Type B pancreatic cell (in vitro differentiated cells): Measurements from ENCODE around the gene TBC1D22A. TPM values are rescaled to one million over a fixed set of nuclear protein-coding genes. Genes with fewer than 3 reads are reported as not detected.

Experiments used
- DNase-seq: peaks from one replicate; pipeline ENCODE4 v3.0.0; 2021; ENCODE audit warnings: mixed read lengths; ENCODE audit not compliant: unreplicated experiment; ENCODE audit errors: extremely low spot score
- H3K27ac Mint-ChIP-seq: 2 replicates; pipeline ENCODE4 v1.8.0; 2021; ENCODE audit warnings: mild to moderate bottlenecking, mixed read lengths
- H3K27me3 Mint-ChIP-seq: 2 replicates; pipeline ENCODE4 v1.8.0; 2021; ENCODE audit warnings: mixed read lengths
- H3K36me3 Mint-ChIP-seq: 2 replicates; pipeline ENCODE4 v1.8.0; 2021; ENCODE audit warnings: mixed read lengths
- H3K4me1 Mint-ChIP-seq: one replicate; pipeline ENCODE4 v1.8.0; 2021; ENCODE audit warnings: mixed read lengths; ENCODE audit not compliant: unreplicated experiment
- H3K4me3 Mint-ChIP-seq: 2 replicates; pipeline ENCODE4 v1.8.0; 2021; ENCODE audit warnings: mild to moderate bottlenecking, mixed read lengths
- H3K9me3 Mint-ChIP-seq: 2 replicates; pipeline ENCODE4 v1.8.0; 2021; ENCODE audit warnings: mixed read lengths
- total RNA-seq: library from RNA; stranded (reverse); gene quantifications from 2 replicates; pipeline ENCODE4 v1.2.1, GENCODE V29; 2021; ENCODE audit warnings: low replicate concordance
- TF ChIP-seq, protein P1 (sequence below): fragments of 200-600 bp; sonication (generic); conservative IDR thresholded peaks from 2 replicates; pipeline ENCODE4 v1.5.0; 2021; ENCODE audit warnings: antibody characterized with exemption, mild to moderate bottlenecking

TBC1D22A gene
- total RNA-seq, 1 donor from 2014 or later, result 16.2 TPM

- H3K4me3 Mint-ChIP-seq, result no peak overlapping the region
- TF ChIP-seq, protein P1, sequence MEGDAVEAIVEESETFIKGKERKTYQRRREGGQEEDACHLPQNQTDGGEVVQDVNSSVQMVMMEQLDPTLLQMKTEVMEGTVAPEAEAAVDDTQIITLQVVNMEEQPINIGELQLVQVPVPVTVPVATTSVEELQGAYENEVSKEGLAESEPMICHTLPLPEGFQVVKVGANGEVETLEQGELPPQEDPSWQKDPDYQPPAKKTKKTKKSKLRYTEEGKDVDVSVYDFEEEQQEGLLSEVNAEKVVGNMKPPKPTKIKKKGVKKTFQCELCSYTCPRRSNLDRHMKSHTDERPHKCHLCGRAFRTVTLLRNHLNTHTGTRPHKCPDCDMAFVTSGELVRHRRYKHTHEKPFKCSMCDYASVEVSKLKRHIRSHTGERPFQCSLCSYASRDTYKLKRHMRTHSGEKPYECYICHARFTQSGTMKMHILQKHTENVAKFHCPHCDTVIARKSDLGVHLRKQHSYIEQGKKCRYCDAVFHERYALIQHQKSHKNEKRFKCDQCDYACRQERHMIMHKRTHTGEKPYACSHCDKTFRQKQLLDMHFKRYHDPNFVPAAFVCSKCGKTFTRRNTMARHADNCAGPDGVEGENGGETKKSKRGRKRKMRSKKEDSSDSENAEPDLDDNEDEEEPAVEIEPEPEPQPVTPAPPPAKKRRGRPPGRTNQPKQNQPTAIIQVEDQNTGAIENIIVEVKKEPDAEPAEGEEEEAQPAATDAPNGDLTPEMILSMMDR, result no peak
- no peak for DNase-seq
- peaks cover 4% of the 10 kb centered on the region for H3K4me1 Mint-ChIP-seq
- H3K27ac Mint-ChIP-seq, result no peak overlapping the region
- H3K27me3 Mint-ChIP-seq, result peaks cover 7% of the 10 kb centered on the region
- peaks cover 5% of the 10 kb centered on the region for H3K9me3 Mint-ChIP-seq
- peaks cover 4% of the 10 kb centered on the region for H3K36me3 Mint-ChIP-seq
Measured at GRCh38 chr22:46752988-46753310, 9.5 kb upstream of the TBC1D22A start.

DNA sequence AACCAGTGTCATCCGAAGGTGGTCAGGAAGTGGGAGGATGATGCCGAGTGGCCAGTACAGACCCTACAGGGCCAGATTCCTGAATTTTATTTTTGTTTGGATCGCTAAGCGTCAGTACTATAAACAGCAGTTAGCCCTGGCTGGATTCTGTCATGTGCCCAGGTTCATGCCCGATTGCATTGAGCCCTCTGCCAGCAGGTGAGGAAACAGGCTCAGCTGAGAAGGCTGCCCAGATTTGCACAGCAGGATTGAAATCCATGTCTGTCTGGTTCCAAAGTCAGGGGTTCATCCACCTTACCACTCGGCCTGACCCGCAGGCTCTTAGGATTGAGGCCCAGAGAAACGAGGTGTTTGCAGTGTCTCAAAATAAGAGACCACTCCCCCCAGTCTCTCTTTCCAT, 9.1 kb upstream of the TBC1D22A start:
- no peak overlapping the region for H3K4me3 Mint-ChIP-seq
- DNase-seq, result no peak
- H3K9me3 Mint-ChIP-seq, result peaks cover 5% of the 10 kb centered on the region
- H3K4me1 Mint-ChIP-seq, result peaks cover 4% of the 10 kb centered on the region
- H3K36me3 Mint-ChIP-seq, result peaks cover 4% of the 10 kb centered on the region
- no peak overlapping the region for H3K27ac Mint-ChIP-seq
- TF ChIP-seq, protein P1, result no peak
- peaks cover 7% of the 10 kb centered on the region for H3K27me3 Mint-ChIP-seq

DNA sequence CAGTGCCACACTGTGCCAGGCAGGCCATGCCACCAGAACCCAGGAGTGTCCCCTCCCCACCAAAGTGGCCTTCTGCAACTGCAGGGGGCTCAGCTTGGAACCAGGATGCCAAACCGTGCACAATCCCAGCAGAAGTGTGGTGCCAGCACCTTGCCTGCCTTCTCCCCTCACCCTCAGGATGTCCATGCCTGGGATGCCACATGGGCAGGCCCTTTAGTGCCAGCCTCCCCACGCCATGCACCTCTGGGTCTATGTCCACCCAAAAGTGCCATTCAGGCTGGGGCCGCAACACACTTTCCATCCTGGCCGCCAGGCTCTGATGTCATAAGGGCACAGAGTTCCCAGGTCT, 8.7 kb upstream of the TBC1D22A start:
- Mint-ChIP-seq H3K27me3 (peaks cover 7% of the 10 kb centered on the region), H3K4me1 (peaks cover 7% of the 10 kb centered on the region), H3K27ac (no peak overlapping the region), H3K9me3 (peaks cover 5% of the 10 kb centered on the region), H3K4me3 (no peak overlapping the region), H3K36me3 (peaks cover 4% of the 10 kb centered on the region)
- TF ChIP-seq, protein P1, result no peak
- no peak for DNase-seq

GRCh38 chr22:46754110-46754799, 8.2 kb upstream of the TBC1D22A start:
- no peak for DNase-seq

DNA sequence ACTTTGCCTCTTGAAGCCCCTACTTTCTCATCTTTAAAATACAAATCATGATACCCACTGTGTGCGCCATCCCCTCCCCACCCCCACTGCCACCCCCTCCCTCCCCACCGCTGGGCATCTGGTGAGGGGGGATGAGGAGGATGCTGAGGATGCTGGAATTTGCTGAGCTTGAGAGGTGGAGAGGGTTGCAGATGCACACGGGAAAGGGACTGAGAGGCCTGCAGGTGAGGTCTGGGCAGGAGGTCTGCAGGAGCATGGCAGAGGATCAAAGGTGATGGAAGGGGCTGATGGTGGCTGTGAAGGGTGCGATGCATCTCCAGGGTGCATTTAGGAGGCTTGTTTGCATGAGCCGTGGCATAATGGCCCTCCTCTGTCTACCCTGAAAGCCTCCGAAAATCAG, 7.6 kb upstream of the TBC1D22A start:
- peaks cover 7% of the 10 kb centered on the region for H3K4me1 Mint-ChIP-seq
- no peak for DNase-seq
- TF ChIP-seq, protein P1, result no peak
- no peak overlapping the region for H3K4me3 Mint-ChIP-seq
- H3K36me3 Mint-ChIP-seq, result peaks cover 4% of the 10 kb centered on the region
- peaks cover 5% of the 10 kb centered on the region for H3K9me3 Mint-ChIP-seq
- no peaks in the 10 kb centered on the region for H3K27me3 Mint-ChIP-seq
- H3K27ac Mint-ChIP-seq, result no peak overlapping the region

More at GRCh38 chr22:46754110-46754799, 8.2 kb upstream of the TBC1D22A start:
- Mint-ChIP-seq H3K4me1 (peaks cover 10% of the 10 kb centered on the region), H3K4me3 (no peak overlapping the region), H3K27me3 (peaks cover 5% of the 10 kb centered on the region), H3K27ac (no peak overlapping the region), H3K9me3 (peaks cover 5% of the 10 kb centered on the region), H3K36me3 (peaks cover 4% of the 10 kb centered on the region)
- TF ChIP-seq, protein P1, result no peak

GRCh38 chr22:46755525-46755924, 6.9 kb upstream of the TBC1D22A start:
- Mint-ChIP-seq H3K9me3 (peaks cover 5% of the 10 kb centered on the region), H3K4me3 (no peak overlapping the region), H3K27me3 (no peaks in the 10 kb centered on the region), H3K36me3 (peaks cover 4% of the 10 kb centered on the region), H3K4me1 (peaks cover 7% of the 10 kb centered on the region), H3K27ac (no peak overlapping the region)
- DNase-seq, result no peak
- TF ChIP-seq, protein P1, result no peak
